HG03378 (cell line): ENCODE measurements around the gene HNRNPAB.

ENCODE experiments used
- ATAC-seq: cut with Tn5 transposase; IDR thresholded peaks from one replicate; pipeline ENCODE4 v1.9.1; 2021; ENCODE audit warnings: mild to moderate bottlenecking, moderate library complexity; ENCODE audit not compliant: unreplicated experiment

HNRNPAB gene

DNA sequence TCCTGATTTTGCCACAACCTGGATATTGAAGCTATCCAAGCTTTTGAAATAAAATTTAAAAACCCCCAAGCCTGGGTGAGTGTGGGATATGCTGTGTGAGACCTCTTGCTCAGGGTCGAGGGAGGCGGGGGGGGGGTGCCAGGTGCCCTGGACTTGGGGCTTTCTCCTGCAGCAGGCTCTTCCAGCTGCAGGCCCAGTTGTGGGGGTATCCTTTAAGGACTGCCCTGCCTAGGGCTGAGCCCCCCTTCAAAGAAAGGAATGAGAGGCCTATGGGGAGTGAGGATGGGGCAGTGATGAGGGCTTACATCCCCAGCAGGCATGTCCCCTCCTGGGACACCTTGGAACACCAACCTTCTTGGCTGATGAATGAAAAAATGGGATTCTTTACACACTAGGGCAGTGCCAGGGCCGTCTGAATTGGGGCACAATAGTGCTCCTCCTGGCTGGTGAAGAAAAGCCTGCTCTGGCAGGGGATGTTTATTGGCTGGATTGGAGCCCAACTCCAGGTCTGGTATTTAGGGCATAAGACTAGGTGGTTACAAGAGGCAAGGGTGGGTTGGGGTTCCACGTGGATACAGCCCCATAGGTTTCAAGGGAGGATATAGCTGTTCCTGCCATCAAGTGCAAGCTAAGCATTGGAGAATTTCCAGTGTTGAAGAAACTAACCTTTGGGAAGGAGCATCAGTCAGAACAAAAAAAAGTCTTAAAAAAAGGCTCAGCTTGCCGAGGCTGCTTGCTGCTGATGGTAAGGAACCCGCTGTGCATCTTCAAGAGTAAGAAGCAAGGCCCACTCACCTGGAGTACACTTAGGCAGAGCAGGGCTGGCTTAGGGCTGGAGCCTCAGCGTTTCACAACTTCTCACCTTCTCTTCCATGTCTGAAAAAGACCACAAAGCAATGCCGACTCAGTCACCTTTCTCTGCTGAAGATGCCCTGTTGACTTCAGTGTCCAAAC is 7.0 kb downstream of the HNRNPAB start:
- no peak for ATAC-seq

DNA sequence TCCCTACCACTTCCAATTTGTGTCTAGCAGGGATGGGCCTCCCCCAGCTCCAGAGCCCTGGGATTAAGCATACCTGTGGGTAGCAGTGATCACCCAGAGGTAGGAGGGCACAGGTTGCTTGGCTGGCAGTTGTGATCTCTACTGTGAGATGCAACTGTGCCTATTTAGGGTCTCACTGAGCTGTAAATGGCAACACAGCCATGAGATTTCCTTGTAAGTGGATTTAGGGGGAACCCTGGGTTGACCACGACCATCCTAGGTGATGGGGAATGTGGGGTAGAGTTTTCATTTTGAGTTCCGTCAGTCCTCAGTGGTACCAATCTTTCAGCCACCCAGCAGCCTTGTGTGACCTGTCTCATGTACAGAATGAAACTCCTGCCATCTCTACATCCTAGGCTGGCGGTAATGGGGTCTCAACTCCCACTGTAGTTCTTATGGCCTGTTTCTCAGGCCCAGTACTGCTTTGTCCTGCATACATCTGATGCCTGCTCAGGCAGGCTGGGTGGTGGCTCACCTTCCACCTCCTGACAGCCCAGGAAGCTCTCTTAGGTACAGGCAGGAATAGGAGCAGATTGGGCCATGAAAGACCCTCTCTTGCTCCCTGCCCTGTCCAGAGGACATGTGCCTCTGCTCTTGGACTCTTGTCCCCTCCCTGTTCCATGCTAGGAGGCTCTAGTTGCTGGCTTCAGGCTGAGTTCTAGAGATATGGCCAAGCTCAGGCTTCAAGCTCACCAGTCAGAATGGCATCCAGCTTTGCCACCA is 8.1 kb downstream of the HNRNPAB start:
- no peak for ATAC-seq

DNA sequence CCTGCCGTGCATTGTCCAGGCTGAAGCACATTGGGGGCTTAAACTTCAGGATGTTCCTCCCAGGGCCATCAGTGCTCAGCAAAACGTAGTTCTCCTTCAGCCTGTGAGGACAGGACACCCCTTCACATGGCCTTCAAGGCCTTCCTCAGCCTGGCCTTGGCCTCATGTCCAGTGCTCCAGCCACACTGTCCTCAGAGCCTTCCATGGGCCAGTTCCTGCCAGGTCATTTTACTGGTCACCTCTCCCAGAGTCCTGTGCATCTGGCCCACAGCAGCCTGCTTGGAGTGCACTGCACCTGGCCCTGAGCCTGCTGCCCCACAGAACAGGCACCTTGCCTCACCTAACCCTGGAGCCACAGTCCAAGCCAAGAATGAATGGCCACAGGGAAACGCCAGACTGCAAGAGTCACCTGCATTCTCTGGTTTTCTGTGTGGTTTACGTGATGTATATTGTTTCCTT is 8.7 kb downstream of the HNRNPAB start:
- ATAC-seq, result no peak

DNA sequence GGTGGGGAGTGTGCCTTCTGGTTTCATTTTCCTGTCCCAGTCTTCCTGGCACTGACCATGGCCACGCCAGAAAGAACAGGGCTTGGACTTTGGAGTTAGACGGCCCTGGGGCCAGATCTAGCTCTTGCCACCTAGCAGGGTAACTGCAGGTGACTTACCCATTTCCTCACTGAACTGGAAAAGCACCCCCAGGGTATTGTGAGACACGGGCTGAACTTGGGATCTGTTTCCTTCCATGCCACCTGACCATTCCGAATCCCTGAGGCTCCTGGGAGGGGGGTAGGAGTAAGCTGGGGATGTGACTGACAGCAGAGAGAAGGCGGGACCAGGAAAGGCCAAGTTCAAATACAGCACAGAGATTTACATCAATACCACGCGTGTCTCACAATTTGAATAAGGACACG is 9.4 kb downstream of the HNRNPAB start:
- ATAC-seq, result no peak

- no peak for ATAC-seq
Observed at GRCh38 chr5:178214160-178214803, 9.9 kb downstream of the HNRNPAB start.

GRCh38 chr5:178215280-178216002 is 11.1 kb downstream of the HNRNPAB start:
- no peak for ATAC-seq

DNA sequence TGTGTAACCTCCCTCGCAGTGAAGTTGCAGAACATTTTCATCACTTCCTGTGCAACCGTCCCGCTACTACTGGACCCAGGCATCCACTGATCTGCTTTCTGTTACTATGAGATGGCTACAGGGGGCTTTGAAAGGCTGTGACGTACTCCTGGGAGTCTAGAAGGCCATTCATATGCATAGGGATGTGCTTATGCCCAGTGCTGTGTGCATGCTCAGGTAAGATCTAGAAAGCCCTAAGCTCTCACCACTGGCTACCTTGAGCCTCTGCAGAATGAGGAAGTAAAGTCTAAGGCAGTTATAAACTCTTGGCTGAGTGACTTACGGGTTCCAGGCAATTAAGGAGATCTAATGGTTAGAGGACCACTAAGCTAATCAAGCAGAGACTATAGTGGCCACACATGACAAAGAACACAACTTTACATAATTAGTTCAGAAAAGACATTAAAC is 11.8 kb downstream of the HNRNPAB start:
- no peak for ATAC-seq

- no peak for ATAC-seq
Observed at GRCh38 chr5:178216779-178217178, 12.4 kb downstream of the HNRNPAB start.

GRCh38 chr5:178218237-178218776 is 14.0 kb downstream of the HNRNPAB start:
- ATAC-seq, result no peak

DNA sequence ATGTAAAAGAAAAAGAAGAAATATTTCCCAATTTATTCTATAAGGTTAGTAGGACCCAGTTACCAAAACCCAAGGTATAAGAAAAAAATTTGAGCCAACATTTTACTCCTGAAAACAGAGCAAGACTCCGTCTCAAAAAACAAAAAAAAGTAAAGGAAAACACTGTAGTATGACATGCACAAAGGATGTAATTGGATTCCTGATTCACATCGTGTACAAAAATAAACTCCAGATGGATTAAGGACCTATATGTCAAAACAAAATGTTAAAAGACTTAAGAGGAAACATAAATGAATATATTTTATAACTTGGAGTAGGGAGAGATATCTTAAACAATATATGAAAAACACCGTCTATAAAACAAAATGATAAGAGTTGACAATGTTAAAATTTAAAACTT is 14.5 kb downstream of the HNRNPAB start:
- ATAC-seq, result no peak

DNA sequence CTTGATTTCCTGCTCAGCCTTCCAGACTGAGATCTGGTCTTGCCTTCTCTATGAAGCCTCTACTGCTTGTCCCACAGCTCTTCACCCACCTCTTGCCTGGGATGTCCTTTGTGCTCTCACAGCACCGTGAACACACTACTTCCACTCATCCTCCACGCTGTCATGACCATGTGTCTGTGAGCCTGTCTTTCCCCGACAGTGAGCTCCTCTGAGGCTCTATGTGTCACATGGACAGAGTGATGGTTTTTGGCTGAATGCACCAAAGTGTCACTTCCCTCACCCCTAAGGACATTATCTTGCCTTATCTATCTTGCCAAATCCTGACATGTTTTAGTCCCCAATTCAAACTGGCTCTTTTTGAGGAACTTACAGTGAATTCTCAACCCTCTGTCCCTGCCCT is 16.9 kb downstream of the HNRNPAB start:
- ATAC-seq, result no peak

DNA sequence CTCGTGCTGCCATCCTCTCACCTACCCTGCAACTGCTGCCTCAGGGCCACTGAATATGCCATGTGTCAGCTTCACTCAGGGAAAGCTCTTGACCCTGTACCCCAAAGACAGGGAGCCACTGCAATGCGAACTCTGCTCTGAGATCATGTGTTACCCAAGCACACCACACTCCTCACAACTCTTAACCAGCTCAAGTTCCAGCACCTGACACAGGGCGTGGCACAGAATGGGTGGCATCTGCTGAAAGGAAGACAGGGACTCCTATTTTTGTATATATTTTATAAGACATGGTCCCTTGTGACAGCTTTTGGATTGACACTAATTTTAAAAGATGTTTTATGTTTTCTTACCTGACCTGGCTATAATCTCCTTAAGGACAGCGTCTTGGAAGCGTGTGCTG is 17.5 kb downstream of the HNRNPAB start:
- ATAC-seq, result no peak

- no peak for ATAC-seq
Observed at GRCh38 chr5:178222292-178222691, 18.0 kb downstream of the HNRNPAB start.

GRCh38 chr5:178223196-178223773 is 19.0 kb downstream of the HNRNPAB start:
- no peak for ATAC-seq

DNA sequence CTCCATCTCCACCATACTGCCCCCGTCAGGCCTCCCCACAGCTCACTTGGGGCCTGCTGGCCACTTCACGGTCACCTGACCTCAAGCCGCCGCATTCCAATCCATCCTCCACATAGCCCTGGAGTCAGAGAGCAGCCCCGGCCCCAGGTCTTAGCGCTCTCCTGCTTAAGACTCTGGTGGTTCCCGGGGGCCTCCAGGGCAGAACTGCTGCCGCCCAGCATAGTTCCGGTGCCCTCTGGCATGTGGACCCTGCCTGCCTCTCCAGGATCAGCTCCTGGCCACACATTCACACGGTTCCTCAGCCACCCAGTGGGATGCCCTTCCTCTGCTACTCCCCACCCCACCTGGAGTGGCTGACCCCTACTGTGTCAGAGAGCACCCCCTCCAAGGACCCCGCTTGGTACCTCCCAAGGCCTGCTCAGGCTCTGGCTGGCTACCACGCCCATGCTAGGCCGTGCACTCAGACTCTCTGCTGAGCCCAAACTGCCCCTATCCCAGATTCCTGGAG is 19.5 kb downstream of the HNRNPAB start:
- no peak for ATAC-seq

- ATAC-seq, result no peak
Observed at GRCh38 chr5:178224403-178224802, 20.1 kb downstream of the HNRNPAB start.

GRCh38 chr5:178225174-178225573 is 20.8 kb downstream of the HNRNPAB start:
- no peak for ATAC-seq

DNA sequence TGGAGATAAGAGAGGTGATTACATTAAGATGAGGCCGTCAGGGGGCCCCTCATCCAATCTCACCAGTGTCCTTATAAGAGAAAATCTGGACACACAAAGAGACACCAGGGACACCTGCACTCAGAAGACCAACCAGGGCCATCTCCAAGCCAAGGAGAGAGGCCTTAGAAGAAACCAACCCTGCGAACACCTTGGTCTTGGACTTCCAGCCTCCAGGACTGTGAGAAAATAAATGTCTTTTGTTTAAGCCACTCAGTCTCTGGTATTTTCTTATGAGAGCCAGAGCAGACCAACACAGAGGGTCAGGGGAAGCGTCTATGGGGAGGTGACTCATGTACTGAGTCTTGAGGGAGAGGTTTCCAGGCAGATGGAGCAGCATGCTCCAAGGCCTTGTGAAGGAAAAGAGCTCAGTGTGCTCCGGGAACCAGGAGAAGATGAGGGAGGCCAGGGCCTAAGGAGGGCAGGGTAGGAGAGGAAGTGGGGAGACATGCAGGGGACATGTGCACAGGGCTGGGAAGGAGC is 22.9 kb downstream of the HNRNPAB start:
- no peak for ATAC-seq

- ATAC-seq, result no peak
Observed at GRCh38 chr5:178227929-178228328, 23.6 kb downstream of the HNRNPAB start.

DNA sequence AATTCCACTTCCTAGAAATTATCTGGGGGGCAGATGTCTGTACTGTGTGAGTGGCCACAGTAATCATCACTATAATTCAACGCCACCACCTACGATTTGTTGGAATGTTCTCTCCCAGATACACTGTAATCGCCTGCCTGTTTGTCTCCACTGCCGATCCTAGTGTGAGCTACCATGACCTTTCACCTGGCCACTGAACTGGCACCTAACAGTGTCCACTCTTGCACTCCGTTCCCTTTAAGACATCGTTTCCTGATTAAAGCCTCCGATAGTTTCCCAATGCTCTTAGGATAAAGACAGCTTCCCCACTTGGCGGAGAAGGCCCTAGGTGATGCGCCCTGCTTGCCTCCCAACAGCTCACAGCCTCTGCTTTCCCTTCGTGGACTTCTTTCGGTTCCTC is 24.3 kb downstream of the HNRNPAB start:
- no peak for ATAC-seq
